HG02642 (cell line): Measurements from ENCODE around the gene KCNQ5.

ENCODE experiments used
- ATAC-seq: cut with Tn5 transposase; IDR thresholded peaks from one replicate; pipeline ENCODE4 v1.9.1; 2021; ENCODE audit warnings: mild to moderate bottlenecking; ENCODE audit not compliant: unreplicated experiment, poor library complexity

The KCNQ5 gene

DNA sequence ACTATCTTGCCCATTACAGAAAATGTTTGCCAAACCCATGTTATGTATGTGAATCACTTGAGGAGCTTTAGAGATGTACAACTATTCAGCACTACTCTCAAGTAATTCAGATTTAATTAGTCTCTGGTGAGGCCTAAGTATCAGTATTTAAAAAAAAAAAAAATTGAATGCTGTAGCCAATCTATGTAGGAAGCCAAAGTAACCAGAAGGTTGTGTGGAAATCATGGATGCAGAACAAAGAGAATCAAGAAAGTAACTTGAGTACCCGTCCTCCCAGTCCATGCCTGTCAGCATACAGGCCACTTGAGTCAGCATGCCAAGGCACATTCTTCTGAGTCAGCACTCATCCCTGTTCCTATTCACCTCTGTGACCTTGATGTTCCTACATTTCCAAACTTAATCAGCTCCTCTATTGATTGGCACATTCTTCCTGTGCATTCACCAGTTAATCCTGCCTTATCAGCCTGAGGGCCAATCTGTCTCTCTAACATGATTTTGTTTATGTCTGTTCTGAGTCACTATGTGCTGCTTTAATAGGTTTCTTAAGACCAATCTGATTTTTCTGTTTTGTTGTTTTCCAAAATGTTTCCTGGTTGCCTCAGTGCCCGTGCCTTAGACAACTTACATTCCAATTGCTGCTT, 165.6 kb downstream of the KCNQ5 start:
- no peak for ATAC-seq

GRCh38 chr6:72788188-72788587, 166.3 kb downstream of the KCNQ5 start:
- ATAC-seq, result no peak

GRCh38 chr6:72789145-72789544, 167.3 kb downstream of the KCNQ5 start:
- ATAC-seq, result no peak

- ATAC-seq, result no peak
Measured at GRCh38 chr6:72792692-72793091, 170.8 kb downstream of the KCNQ5 start.

DNA sequence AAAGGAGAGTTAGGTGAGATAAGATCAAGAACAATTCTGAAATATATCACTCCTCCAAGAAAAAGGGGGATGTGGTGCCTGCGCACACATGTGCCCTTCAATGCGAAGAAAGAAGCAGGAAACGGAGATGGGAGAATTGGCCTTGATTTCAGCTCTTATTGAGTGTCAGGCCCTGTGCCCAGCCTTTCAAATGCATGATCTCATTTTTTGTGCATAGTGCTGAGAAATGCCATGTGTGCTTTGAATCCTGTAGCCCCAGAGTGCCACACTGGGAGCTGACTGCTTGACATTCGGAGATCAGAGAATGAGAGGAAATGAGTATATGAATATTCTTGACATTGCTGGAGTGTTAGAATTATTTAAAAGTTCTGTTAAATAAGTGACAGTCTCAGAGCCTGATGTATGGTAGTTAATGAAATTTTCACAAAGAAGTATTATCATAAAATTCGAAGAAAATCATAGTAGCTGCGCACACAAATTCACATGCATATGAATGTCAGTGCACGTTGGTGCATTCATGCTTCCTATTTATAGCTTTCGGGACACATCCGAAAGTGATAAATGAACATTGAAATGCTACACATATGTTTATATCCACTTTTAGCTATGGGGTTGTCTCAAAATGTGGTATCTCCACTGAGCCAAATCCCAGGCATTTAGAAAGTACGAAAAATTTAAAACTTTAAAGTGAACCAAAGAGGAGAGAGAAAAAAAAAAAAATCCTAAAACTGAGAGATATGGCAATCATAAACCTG, 172.0 kb downstream of the KCNQ5 start:
- ATAC-seq, result no peak

GRCh38 chr6:72798196-72798595, 176.3 kb downstream of the KCNQ5 start:
- ATAC-seq, result no peak

DNA sequence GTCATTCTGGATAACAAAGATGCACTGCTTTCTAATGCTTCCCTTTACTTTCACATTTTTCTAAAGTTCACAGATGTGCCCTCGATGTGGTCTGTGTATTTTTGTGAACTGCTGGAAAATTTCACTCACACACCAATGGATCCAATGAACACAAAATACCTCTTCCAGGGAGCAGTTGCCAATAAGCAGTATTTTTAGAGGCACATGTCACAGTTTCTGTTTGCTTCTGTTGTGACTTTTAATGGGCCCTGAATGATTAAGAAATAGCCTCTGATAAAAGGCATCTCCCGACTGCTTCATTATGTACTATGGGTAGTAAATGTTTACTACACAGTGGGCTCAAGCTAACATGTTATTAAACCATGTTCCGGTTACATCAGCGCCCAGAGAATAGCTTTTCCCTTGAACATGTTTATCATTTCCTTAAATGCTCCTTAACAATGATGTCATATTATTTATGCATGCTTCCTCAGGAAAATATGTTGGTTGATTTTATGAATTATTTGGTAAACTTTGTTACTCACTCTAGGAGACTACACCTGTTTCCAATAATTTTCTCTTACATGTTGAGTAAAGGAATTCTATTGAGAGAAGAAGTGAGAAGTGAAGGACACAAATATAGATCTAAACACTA, 188.0 kb downstream of the KCNQ5 start:
- ATAC-seq, result no peak

- no peak for ATAC-seq
Measured at GRCh38 chr6:72810571-72811280, 188.9 kb downstream of the KCNQ5 start.

GRCh38 chr6:72811971-72812421, 190.1 kb downstream of the KCNQ5 start:
- no peak for ATAC-seq

DNA sequence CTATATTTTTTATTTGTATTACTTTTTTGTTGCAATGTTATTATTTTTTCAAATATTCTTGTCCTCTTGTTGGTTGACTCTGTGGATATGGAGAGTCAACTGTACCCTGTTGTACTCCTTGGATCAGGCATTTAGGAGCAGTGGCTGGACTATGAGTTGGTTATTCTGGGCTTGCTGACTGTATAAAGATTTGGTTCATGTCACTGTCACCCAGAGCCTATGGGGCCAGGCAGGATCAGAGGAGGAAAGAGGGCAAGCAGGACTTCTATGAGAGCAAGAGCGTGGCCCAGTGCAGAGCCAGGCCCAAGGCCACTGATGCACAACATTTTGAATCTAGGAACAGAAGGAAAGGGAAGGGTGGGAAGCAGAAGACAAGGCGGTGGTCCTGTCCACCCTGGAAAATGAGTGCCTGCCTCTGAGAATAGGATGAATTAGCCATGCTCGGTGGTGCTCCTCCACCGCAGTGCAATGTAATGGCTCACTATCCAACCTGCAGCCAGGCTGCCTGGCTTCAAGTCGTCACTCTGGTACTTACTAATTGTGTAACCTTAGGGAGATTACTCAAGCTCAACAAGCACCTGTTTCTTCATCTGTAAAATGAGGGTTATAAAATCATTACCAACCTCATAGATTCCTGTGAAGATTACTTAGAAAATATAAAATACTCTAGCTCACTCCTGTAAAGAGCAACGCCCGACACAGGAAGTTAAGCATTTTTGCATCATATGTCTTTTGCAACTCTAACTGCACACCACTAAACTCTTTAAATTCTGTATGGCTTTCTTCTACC, 192.1 kb downstream of the KCNQ5 start:
- no peak for ATAC-seq

GRCh38 chr6:72816022-72816421, 194.2 kb downstream of the KCNQ5 start:
- no peak for ATAC-seq

DNA sequence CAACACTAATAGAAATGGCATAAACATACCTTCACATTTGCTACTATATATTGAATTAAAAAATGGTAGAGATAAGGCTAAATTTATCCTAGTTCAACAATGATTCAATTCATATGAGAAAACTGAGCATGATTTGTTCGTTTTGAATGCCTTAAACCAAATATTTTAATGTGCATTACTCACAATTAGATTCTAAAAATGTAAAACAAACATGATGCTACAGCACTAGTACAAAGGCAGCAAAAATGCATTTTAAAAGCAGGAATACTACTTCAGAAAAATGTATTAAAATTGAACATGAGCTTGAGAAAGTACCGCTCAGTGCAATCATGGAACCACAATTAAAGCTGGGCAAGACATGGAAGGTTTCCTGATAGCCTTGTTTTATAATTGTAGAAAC, 195.3 kb downstream of the KCNQ5 start:
- no peak for ATAC-seq

DNA sequence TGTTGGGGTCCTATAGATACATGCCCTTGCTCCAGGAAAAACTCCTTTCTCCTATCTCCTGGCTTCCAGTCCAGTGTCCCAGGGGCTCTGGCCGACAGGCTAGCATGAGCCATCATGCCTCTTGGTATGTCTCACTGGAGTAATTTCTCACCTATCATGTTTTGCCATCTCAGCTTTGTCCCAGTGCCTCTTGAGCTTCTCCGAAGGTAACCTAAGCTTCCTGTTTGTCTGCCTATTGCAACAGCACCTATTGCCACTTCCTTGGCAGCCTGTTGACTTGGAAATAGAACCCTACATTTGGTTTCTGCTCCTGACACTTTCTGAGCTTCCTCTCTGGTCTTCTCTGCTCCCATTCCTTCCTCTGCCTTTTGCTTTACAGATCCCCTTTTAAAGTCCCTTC, 197.7 kb downstream of the KCNQ5 start:
- no peak for ATAC-seq

DNA sequence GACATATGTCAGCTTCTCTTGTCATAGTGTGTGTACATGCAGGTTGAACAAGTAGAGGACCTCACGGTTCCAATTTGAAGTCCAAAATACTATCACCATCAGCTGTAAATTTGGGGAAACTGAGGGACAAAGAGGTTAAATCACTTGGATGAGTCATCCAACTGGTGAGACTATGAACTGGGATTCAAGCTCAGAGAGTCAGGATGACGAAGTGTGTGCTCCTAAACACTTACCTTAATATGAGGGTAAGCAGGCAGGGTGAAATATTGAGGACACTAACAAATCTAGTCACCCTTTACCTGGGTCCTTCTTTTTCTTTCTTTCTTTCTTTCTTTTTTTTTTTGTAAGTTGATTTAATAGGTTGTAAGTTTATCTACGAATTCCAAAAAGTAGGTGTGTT, 198.3 kb downstream of the KCNQ5 start:
- ATAC-seq, result no peak

- ATAC-seq, result no peak
Measured at GRCh38 chr6:72820906-72821305, 199.0 kb downstream of the KCNQ5 start.

GRCh38 chr6:72822023-72822422, 200.2 kb downstream of the KCNQ5 start:
- no peak for ATAC-seq

DNA sequence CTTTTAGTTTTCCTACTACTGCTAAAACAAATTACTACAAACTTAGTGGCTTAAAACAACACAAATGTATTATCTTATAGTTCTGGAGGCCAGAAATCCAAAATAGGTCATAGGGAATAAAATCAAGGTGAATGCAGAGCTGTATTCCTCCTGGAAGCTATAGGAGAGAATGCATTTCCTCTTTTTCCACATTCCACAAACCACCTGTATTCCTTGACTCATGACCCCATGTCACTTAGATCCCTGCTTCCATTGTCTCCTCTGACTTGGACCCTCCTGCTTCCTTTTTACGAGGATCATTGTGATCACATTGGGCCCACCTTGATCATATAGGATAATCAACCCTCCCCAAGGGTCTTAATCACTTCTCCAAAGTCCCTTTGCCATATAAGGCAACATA, 200.8 kb downstream of the KCNQ5 start:
- no peak for ATAC-seq

DNA sequence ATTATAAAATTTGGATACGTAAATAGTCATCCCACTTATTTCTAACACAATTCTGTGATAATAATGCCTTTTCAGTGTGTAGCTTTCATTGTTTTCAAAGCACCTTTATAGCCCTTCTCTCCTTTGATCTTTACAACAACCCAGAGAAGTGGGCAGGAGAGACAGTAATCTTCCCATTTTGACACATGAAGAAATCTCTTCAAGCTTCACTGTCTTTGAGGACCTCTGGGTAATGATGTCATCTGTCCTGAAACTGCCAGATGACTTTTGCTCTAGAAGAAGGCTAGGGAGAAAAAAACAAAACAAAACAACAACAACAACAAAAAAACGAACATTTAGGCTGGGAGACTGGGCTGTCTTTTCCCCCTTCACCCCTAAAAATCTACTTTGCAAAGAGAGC, 203.0 kb downstream of the KCNQ5 start:
- peak; percentile 86 for ATAC-seq

DNA sequence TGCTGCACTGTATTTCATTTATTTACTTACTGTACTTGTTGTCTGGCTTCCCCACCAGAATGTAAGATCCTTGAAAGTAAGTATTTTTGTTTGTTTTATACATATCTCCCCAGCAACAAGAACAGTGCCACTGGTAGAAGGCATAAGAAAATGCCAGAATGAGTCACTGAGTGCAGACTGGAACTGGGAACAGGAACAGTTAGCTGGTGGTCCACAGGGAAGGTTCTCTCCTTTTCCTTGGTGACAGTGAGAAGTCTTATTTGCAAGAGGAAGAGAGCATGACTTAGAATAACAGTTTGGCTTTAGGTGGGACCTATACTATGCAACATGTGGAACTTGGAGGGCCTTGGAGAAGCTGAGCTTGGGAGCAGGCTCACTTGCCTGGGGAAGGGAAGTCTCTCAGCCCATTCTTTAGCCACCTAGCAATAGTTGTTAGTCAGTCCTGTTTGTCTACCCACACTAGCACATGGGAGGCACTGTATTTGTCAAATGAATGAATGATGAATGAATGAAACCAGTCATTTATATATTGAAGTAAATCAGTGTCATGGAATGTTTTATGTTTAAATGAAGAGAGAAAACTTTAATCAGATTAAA, 203.5 kb downstream of the KCNQ5 start:
- ATAC-seq, result peak; percentile 53

DNA sequence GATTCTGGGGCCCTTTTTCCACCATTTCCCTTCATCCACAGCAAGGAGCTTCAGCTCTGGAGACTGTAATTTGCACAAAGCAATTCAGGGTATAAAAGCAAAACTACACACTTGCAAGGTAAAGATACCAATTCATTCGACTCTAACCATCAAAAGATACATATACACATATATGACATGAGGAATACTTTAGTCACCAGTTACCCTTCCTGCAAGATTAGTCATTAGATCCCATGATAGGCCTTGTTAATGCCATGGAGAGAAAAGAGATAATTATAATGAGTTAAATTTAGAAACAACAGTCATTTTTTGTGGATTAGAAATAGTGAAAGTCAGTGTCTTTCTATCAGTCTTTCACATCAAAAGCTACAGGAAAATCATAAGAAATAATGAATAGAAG, 204.2 kb downstream of the KCNQ5 start:
- no peak for ATAC-seq
